Measurements from ENCODE around the gene CAND2. TPM values are rescaled to one million over a fixed set of nuclear protein-coding genes. Genes with fewer than 3 reads are reported as not detected.
"Not testable (repeated sequence)": the region's sequence is repeated elsewhere in the genome, so short reads cannot be mapped to it uniquely, and the experiment has no call there.

CAND2 gene
- total and polyA plus RNA-seq, 2 experiments from 2014 or later: 4.3 to 5.0 TPM

- no peaks in the 10 kb centered on the region for H4K20me1 ChIP-seq (ENCODE audit: insufficient read depth, poor library complexity, severe bottlenecking)
- 100% methylated on average over 1 of the region's 1 CpG for WGBS (ENCODE audit: low lambda C conversion rate, missing lambda C conversion rate)
- H3K36me3 ChIP-seq (replicated peaks; ENCODE audit: insufficient read depth, low read depth): no peaks in the 10 kb centered on the region
These were observed 22.8 kb upstream of the CAND2 start for GRCh38 chr3:12773710-12774086.

GRCh38 chr3:12774619-12775018, 21.9 kb upstream of the CAND2 start:
- Histone ChIP-seq H3K9me3 (ENCODE audit: low read depth) (no peaks in the 10 kb centered on the region), H3K27ac (no peak overlapping the region), H3K4me1 (ENCODE audit: insufficient read depth) (no peaks in the 10 kb centered on the region), H3K4me2 (no peak overlapping the region), H3K4me3 (no peak overlapping the region), H3K27me3 (no peaks in the 10 kb centered on the region), H2AFZ (no peak overlapping the region), H3K79me2 (no peaks in the 10 kb centered on the region), H3K9me2 (replicated peaks; ENCODE audit: insufficient read depth) (no peaks in the 10 kb centered on the region), H4K20me1 (ENCODE audit: insufficient read depth, poor library complexity, severe bottlenecking) (no peaks in the 10 kb centered on the region), H3K36me3 (replicated peaks; ENCODE audit: insufficient read depth, low read depth) (no peaks in the 10 kb centered on the region)
- WGBS (ENCODE audit: low lambda C conversion rate, missing lambda C conversion rate): 79% methylated on average over 4 of the region's 4 CpGs
- TF ChIP-seq EZH2 (IDR thresholded peaks at IDR 0.05; ENCODE audit: borderline replicate concordance) (no peak), CTCF (IDR thresholded peaks at IDR 0.05; ENCODE audit: poor library complexity) (no peak), EZH2phosphoT487 (IDR thresholded peaks at IDR 0.05; ENCODE audit: low read depth, severe bottlenecking, unreplicated experiment) (no peak)
- no peak for DNase-seq (ENCODE audit: low spot score)

More at GRCh38 chr3:12773710-12774086, 22.8 kb upstream of the CAND2 start:
- Histone ChIP-seq H3K9me2 (replicated peaks; ENCODE audit: insufficient read depth) (no peaks in the 10 kb centered on the region), H3K4me1 (ENCODE audit: insufficient read depth) (no peaks in the 10 kb centered on the region), H3K9me3 (ENCODE audit: low read depth) (no peaks in the 10 kb centered on the region), H3K4me3 (no peak overlapping the region), H2AFZ (no peak overlapping the region), H3K79me2 (no peaks in the 10 kb centered on the region), H3K27me3 (no peaks in the 10 kb centered on the region), H3K27ac (no peak overlapping the region), H3K4me2 (no peak overlapping the region)
- TF ChIP-seq EZH2phosphoT487 (IDR thresholded peaks at IDR 0.05; ENCODE audit: low read depth, severe bottlenecking, unreplicated experiment) (no peak), CTCF (IDR thresholded peaks at IDR 0.05; ENCODE audit: poor library complexity) (no peak), EZH2 (IDR thresholded peaks at IDR 0.05; ENCODE audit: borderline replicate concordance) (no peak)
- DNase-seq (ENCODE audit: low spot score): no peak

- H3K27ac ChIP-seq: no peak overlapping the region
- no peak for DNase-seq (ENCODE audit: low spot score)
- no peaks in the 10 kb centered on the region for H3K36me3 ChIP-seq (replicated peaks; ENCODE audit: insufficient read depth, low read depth)
- H3K4me2 ChIP-seq: no peak overlapping the region
- no peak overlapping the region for H2AFZ ChIP-seq
- WGBS (ENCODE audit: low lambda C conversion rate, missing lambda C conversion rate): 55% methylated on average over 1 of the region's 1 CpG
- H3K9me3 ChIP-seq (ENCODE audit: low read depth): no peaks in the 10 kb centered on the region
- peaks cover under 1% of the 10 kb centered on the region for H3K4me1 ChIP-seq (ENCODE audit: insufficient read depth)
- no peaks in the 10 kb centered on the region for H3K9me2 ChIP-seq (replicated peaks; ENCODE audit: insufficient read depth)
- no peaks in the 10 kb centered on the region for H3K27me3 ChIP-seq
- no peak overlapping the region for H3K4me3 ChIP-seq
- H4K20me1 ChIP-seq (ENCODE audit: insufficient read depth, poor library complexity, severe bottlenecking): no peaks in the 10 kb centered on the region
- TF ChIP-seq EZH2 (IDR thresholded peaks at IDR 0.05; ENCODE audit: borderline replicate concordance) (no peak), EZH2phosphoT487 (IDR thresholded peaks at IDR 0.05; ENCODE audit: low read depth, severe bottlenecking, unreplicated experiment) (no peak), CTCF (IDR thresholded peaks at IDR 0.05; ENCODE audit: poor library complexity) (no peak)
- H3K79me2 ChIP-seq: no peaks in the 10 kb centered on the region
These were observed 21.3 kb upstream of the CAND2 start for GRCh38 chr3:12775226-12775625.

- H4K20me1 ChIP-seq (ENCODE audit: insufficient read depth, poor library complexity, severe bottlenecking); H3K36me3 ChIP-seq (replicated peaks; ENCODE audit: insufficient read depth, low read depth); H3K4me1 ChIP-seq (ENCODE audit: insufficient read depth); H3K27me3 ChIP-seq; H3K9me2 ChIP-seq (replicated peaks; ENCODE audit: insufficient read depth); H3K9me3 ChIP-seq (ENCODE audit: low read depth); H3K4me3 ChIP-seq; H3K79me2 ChIP-seq; DNase-seq (ENCODE audit: low spot score); H2AFZ ChIP-seq; H3K4me2 ChIP-seq; H3K27ac ChIP-seq: not testable (repeated sequence)
- 65% methylated on average over 6 of the region's 6 CpGs for WGBS (ENCODE audit: low lambda C conversion rate, missing lambda C conversion rate)
These were observed 20.5 kb upstream of the CAND2 start for GRCh38 chr3:12775970-12776369.

All from hepatocyte (in vitro differentiated cells).